Right renal cortex interstitium (tissue), 3 donors: Measurements from ENCODE around the gene ZKSCAN4. TPM values are rescaled to one million over a fixed set of nuclear protein-coding genes. Genes with fewer than 3 reads are reported as not detected.
A peak's percentile ranks its signal among the peaks of the same experiment; 100 is the strongest.

Source experiments
- DNase-seq, 3 donors: peaks; one replicate each; pipeline ENCODE4 v3.0.0-alpha.2; 2013; ENCODE audit warnings: low read depth in 3 of 3, low spot score in 2 of 3
- polyA plus RNA-seq, 3 donors: library from polyadenylated mRNA; unstranded; fragments of 120-200 nt; gene quantifications; one replicate each; pipeline ENCODE4 v1.2.1, GENCODE V29; 2013; ENCODE audit not compliant: insufficient read length in 3 of 3

ZKSCAN4 gene
- polyA plus RNA-seq, 3 donors, result 11.9 to 12.9 (median 12.2) TPM

DNA sequence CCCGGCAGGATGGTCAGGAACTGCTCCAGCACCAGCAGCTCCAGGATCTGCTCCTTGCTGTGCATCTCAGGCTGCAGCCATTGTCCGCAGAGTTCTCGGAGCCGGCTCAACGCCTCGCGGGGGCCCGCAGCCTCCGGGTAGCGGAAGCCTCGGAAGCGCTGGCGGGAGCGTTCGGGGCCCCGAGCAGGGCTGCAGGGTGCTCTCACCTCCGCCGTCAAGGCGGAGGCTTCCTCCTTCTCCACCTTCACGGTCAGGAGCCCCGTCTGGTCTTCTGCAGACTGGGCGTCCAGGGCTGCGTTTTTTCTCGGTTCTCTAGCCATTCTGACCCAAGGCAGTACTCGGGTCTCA is 434 bp downstream of the ZKSCAN4 start:
- DNase-seq, result no peak

DNA sequence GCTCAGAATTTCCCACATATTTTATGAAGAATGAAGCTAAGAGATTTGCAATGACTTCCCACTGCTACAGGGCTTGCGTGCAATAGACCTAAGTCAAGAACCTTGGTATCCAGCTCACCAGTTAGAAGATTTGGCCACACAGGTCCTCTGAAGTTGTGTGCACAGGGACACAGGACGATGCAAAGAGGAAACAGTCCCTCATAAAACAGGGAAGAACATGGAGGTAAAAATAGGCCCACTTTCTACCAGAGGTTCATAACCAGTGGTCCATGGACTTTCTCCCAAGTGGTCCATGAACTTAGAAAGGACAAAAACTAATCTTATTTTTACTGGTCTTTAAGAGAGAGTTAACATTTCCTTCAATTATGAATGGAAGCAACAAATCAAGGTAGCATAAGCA is 1.3 kb downstream of the ZKSCAN4 start:
- DNase-seq, result no peak

GRCh38 chr6:28248916-28249315 is 3.2 kb downstream of the ZKSCAN4 start:
- no peak for DNase-seq

- DNase-seq, result no peak
These were observed 6.7 kb downstream of the ZKSCAN4 start for GRCh38 chr6:28245206-28245941.

DNA sequence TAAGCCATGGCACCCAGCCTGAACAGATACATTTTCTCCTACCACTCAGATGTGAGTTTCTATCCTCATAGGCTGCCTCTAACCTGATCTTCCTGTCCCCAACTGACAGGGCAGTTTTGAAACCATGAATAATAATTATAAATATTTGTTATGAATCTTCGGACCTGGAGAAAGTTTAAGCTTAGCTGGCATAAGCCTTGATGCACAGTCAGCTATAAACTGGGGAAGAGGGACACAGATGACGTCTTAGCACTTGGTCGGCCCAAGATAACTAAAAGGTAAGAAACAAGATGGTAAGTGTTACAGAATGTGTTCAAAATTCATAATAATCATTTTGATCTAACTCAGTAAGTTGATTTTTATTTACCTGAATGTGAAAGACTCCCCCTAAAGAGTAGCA is 8.1 kb downstream of the ZKSCAN4 start:
- no peak for DNase-seq

DNA sequence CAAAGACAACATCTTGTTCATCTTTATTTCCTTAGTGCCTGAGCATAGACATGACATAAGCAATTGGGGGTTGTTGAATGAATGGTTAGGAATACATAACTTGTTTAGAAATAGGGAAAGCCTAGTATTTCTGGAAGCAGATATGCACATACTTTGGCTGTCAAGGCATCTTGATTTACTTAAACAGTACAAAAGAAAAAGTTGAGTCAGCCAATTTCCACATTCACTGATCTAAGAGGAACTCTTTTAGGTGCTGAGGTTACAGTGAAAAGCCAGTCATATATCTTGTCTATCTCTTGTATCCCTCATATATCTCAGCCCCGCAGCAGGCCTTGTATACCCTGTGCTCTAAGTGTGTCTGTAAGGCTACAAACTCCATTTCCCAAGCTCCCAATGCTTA is 11.6 kb downstream of the ZKSCAN4 start:
- no peak for DNase-seq

DNA sequence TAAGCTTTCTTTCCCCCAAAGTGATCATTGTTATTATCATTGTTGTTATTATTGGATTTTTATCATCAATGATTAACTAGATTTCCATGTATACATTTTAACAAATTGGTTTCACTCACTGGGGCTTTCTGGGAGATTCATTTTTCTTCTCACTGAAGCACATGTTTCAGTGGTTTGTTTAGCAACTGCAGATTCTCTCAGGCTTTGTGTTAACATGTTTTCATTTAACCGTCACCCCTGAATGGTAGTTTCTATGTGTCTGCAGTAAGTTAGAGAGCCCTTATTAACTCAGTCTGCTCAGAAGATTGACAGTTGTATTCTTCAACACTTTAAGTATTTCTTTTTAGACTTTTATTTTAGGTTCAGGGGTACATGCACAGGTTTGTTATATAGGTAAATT is 12.4 kb downstream of the ZKSCAN4 start:
- DNase-seq, result no peak

DNA sequence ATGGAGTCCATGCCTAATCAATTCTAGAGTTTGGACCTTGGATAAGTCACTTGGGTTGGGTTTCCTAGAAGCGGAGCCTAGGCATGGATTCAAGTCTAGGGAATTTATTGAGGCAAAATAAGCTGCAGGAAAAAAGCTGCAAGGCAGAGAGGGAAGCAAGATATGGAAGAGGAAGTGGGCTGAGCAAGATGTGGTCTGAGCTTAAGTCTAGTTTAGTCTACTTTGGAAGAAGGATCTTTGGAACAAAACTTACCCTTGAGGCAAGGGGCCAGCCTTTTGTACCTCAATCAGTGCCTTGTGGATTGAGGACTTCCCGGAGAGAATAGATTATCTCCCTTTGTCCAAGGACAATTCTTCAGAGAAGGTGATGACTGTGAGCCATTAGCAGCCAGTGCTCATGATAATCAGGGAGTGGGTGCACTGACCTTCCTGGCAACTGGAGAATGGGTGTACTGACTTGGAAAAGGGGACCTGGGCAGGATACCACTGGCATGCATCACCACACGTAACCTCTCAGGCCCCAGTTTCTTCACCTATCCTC is 16.1 kb downstream of the ZKSCAN4 start:
- no peak for DNase-seq

GRCh38 chr6:28232785-28233184 is 19.3 kb downstream of the ZKSCAN4 start:
- no peak for DNase-seq

GRCh38 chr6:28226460-28226859 is 25.6 kb downstream of the ZKSCAN4 start:
- no peak for DNase-seq

- DNase-seq, result peak in 1 of 3 donors; percentile 66
These were observed 26.8 kb downstream of the ZKSCAN4 start, which contains the start of gene ZSCAN9 for GRCh38 chr6:28225056-28225834. TSS of gene ZSCAN9 (plus strand) at chr6:28225275. CDS start at chr6:28227085, 1,810 bp downstream.

DNA sequence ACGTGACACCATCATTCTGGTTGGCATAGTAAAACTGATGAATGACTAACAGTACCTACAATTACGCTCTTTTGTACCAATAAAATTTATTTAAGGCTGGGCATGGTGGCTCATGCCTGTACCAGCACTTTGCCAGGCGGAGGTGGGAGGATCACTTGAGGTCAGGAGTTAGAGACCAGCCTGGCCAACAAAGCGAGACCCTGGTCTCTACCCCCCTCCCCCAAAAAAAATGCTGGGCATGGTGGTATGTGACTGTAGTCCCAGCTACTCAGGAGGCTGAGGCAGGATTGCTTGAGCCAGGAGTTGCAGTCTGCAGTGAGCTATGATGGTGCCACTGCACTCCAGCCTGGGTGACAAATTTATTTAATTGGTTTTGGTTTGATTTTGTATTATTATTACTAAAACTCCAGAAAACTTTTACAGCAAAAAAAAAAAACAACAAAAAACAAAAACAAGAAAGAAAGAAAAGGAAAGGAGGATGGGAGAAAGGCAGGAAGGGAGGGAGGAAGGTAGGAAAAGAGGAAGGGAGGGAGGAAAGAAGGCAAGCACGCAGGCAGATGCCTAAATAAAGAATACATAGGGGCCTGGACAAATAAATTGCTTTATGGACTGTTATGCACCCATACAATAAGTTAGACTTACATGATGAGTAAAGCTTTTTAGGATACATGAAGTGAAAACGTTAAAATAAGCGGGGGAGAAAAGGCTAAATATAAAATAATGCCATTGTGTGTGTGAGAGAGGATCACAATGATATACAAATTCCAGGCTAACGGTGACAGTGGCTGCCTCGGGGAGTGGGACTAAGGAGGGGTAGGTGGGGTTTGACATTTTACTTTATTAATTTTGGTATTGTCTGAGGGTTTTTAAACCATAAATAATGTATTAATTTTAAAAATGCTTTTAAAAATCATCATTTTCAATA is 27.7 kb downstream of the ZKSCAN4 start:
- no peak for DNase-seq

- no peak for DNase-seq
These were observed 31.6 kb downstream of the ZKSCAN4 start for GRCh38 chr6:28220257-28221133.

DNA sequence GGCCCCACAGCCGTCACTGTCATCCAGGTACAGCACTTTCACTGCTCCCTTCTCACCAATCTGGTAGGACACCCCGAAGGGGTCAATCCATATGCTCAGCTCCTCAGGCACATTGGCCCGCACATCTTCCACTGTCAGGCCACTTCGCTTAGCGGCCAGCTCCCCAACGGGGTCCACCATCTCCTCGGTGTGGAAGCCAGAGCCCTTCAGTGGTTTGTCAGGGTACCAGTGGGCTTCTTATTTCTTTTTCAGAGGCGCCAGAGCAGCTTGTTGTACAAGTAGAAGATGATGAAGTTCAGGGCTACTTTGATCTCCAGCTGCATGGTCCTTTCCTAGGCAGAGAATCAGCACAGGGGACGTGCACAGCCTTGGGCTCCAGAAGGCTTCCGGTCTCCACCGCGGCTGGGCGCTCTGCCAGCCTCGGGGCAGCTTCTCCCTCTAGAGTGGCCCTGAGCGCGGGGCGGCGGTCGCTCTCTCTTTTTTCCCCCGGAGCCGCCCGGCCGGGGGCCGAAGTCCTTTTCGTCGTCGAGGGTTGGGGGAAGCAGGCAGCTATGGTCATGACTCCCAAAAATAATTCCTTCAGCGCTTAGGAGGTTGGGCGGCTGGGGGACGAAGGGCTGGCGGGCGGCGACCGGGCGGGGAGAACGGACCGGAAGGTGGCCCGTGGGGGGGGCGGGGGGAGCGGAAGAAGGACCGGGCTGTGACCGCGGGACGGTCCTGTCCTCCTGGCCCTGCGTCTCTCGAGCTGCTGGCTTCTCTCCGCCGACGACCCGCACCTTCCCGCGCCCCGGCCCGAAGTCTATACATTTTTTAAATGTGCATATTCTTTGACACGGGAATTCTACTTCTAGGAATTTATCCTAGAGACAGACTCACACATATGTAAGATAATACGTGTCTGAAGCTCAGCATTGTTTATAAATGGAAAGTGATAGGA is 33.5 kb downstream of the ZKSCAN4 start:
- DNase-seq, result peak in 1 of 3 donors; percentile 40

GRCh38 chr6:28217890-28218289 is 34.2 kb downstream of the ZKSCAN4 start:
- DNase-seq, result no peak

DNA sequence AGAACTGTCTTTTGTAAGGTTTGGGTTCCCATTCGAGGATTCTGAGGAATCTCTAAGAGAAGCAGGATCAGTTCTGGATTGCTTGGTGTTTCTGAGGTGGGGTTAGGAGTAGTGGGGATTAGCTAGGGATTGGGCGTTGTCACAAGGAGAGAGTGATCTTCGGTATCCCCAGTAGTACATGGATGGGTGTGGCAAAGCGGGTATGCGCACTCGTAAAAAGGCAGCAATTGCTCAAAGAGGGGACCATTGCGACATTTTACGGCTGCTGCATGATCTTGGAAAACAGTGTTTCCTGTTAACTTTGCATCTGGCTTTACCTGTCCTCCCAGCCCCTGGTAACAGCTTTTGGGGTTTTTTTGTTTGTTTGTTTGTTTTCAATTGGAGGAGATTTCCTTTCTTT is 36.6 kb downstream of the ZKSCAN4 start:
- no peak for DNase-seq

DNA sequence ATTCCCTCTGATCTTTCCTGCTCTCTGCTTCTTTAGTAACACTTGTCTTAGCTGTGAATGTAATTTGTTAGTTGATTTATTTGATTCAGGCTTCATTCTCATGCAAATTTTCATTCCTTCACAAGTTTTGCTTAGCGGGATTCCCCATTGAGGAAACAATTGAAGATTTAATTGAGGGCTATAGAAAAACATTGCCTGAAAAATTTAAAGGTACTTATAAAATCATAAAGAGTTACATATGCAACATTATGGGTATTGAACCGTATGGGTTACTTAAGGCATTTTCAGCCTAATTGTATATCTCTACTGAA is 38.9 kb downstream of the ZKSCAN4 start:
- no peak for DNase-seq

DNA sequence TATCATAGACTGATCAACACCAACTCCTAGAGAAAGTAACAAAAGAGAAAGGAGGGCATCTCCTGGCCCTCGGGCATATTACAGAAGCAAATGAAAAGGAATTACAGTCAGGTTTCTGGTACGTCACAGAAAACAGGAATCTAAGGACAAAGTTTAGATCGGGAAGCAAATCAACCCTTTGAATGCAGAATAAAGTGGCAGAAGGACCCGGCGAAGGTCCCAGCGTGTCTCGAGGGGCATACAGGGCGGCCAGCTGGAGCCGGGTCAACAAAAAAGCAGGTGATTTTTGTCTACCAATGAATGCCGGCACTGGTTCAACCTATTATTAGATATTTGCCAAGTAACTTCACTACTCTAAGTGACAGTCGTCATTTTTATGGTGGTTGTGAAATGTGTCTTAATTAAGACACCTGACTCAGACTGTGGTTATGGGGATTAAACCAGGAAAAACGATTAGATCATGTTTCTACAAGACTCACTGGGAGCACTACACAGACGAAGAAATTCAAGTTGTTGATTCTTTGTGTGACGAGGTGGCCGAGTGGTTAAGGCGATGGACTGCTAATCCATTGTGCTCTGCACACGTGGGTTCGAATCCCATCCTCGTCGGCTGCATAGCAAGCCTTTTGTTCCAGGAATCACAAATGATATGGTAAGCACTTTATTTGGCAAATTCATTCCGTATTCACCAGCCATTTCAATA is 39.4 kb downstream of the ZKSCAN4 start:
- DNase-seq, result no peak
